NCI-H2196 (cell line): ENCODE measurements around the gene CDAN1.
"Not testable (repeated sequence)": the region's sequence is repeated elsewhere in the genome, so short reads cannot be mapped to it uniquely, and the experiment has no call there.

Source experiments
- DNase-seq: peaks from one replicate; lab custom pipeline; 2025; ENCODE audit not compliant: unreplicated experiment; lab: John Stamatoyannopoulos, UW

CDAN1 gene

GRCh38 chr15:42736793-42737528 is at the start of gene CDAN1:
TSS of gene CDAN1 (minus strand) at chr15:42737128. CDS start at chr15:42737102, 26 bp downstream.
- peak; percentile 75 for DNase-seq

- DNase-seq = no peak
These were observed 48.6 kb upstream of the CDAN1 start for GRCh38 chr15:42785569-42785968.

GRCh38 chr15:42784705-42785104 is 47.8 kb upstream of the CDAN1 start:
- DNase-seq = no peak

GRCh38 chr15:42782716-42783115 is 45.8 kb upstream of the CDAN1 start:
- DNase-seq = no peak

GRCh38 chr15:42775416-42775815 is 38.5 kb upstream of the CDAN1 start:
- no peak for DNase-seq

- DNase-seq = no peak
These were observed 36.0 kb upstream of the CDAN1 start for GRCh38 chr15:42772901-42773300.

- DNase-seq = no peak
These were observed 35.2 kb upstream of the CDAN1 start for GRCh38 chr15:42772144-42772543.

GRCh38 chr15:42766109-42766508 is 29.2 kb upstream of the CDAN1 start:
- DNase-seq = not testable (repeated sequence)

- not testable (repeated sequence) for DNase-seq
These were observed 27.3 kb upstream of the CDAN1 start for GRCh38 chr15:42764154-42764731.

GRCh38 chr15:42761813-42762212 is 24.9 kb upstream of the CDAN1 start:
- not testable (repeated sequence) for DNase-seq

- no peak for DNase-seq
These were observed 23.8 kb upstream of the CDAN1 start for GRCh38 chr15:42760759-42761158.

GRCh38 chr15:42759093-42759492 is 22.2 kb upstream of the CDAN1 start:
- no peak for DNase-seq

GRCh38 chr15:42750306-42750705 is 13.4 kb upstream of the CDAN1 start:
- DNase-seq = no peak

- DNase-seq = no peak
These were observed 12.3 kb upstream of the CDAN1 start for GRCh38 chr15:42749266-42749665.

- no peak for DNase-seq
These were observed 7.3 kb upstream of the CDAN1 start for GRCh38 chr15:42744195-42744594.

- DNase-seq = no peak
These were observed 5.2 kb upstream of the CDAN1 start for GRCh38 chr15:42742149-42742548.

GRCh38 chr15:42741710-42742109 is 4.8 kb upstream of the CDAN1 start:
- no peak for DNase-seq

- DNase-seq = no peak
These were observed 801 bp upstream of the CDAN1 start for GRCh38 chr15:42737529-42738328.

- DNase-seq = no peak
These were observed 643 bp downstream of the CDAN1 start for GRCh38 chr15:42736178-42736792.

GRCh38 chr15:42735382-42736165 is 1.4 kb downstream of the CDAN1 start:
- no peak for DNase-seq
